ENCODE results near the gene CARMIL1.
"Not testable (repeated sequence)": the region's sequence is repeated elsewhere in the genome, so short reads cannot be mapped to it uniquely, and the experiment has no call there.

CARMIL1 gene

DNA sequence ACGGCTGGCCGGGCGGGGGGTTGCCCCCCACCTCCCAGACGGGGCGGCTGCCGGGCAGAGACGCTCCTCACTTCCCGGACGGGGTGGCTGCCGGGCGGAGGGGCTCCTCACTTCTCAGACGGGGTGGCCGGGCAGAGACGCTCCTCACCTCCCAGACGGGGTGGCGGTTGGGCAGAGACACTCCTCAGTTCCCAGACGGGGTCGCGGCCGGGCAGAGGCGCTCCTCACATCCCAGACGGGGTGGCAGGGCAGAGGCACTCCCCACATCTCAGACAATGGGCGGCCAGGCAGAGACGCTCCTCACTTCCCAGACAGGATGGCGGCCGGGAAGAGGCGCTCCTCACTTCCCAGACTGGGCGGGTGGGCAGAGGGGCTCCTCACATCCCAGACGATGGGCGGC, 306.9 kb downstream of the CARMIL1 start:
- DNase-seq, result not testable (repeated sequence)

DNA sequence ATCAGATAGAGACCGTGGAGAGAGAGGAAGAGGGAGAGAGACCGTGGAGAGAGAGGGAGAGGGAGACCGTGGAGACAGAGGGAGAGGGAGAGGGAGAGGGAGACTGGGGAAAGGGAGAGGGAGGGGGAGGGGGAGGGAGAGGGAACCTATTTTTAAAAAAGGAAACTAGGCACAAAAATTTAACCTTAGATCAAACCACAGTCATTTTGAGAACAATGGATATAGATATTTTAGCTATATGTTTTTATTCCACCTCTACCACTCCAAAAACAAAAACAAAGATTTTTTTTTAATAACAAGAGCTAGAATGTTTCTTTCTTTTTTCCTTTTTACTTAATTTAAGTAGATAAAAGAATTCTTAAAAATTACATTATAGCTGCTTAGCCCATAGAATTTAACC, 307.8 kb downstream of the CARMIL1 start:
- DNase-seq, result no peak

DNA sequence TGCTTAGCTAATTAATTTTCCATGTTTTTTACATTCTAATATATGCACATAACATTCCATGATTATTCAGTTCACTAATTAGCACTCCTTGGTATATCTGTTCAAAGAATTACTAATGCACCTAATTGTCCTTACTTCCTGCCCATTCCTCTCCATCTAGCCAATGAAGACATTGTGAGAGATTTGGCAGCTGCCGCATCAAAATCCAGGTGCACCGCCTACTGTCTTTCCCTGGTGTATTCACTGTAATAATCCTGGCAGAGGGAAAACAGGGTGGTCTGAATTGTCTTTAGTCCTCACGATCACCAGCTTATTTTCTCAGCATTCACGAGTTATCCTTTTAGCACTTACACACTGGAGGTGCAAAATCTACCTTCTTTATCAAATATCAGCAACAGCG, 311.8 kb downstream of the CARMIL1 start:
- peak; percentile 54 to 84 for DNase-seq

DNA sequence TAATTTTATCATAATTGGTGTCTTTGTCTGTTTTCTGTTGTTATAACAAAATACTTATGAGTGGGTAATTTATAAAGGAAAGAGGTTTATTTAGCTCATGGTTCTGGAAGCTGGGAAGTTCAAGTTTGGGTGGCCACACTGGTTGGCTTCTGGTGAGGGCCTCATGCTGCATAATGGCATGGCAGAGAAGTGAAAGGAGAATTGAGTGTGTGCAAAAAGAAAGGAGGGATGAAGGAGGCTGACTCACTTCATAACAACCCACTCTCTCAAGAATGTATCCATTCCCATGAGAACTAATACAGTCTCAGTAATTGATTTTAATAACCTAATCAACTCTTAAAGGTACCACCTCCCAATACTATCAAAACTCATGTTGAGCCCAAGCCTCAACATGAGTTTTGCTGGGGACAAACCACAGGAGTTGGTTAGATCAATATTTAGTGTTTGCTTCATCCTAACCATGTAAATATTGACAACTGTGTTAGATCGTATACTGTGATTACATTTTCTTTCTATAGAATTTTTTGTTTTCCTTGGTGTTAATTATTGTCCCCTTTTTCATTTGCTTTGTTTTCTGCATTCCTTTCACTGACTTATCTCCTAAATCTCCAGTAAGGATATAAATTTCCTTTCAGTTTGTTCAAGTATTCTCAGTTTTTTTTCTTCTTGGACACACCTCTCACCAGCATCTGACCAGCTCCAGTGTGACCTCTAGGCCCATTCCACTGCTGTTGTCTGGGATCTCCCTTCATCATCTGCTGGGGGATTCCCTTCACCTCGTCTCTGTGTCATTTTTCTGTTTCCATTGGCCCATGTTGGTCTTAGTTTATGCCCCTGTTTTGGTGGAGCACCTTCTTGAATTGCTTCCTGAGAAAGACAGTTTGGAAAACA, 318.0 kb downstream of the CARMIL1 start:
- no peak for DNase-seq

DNA sequence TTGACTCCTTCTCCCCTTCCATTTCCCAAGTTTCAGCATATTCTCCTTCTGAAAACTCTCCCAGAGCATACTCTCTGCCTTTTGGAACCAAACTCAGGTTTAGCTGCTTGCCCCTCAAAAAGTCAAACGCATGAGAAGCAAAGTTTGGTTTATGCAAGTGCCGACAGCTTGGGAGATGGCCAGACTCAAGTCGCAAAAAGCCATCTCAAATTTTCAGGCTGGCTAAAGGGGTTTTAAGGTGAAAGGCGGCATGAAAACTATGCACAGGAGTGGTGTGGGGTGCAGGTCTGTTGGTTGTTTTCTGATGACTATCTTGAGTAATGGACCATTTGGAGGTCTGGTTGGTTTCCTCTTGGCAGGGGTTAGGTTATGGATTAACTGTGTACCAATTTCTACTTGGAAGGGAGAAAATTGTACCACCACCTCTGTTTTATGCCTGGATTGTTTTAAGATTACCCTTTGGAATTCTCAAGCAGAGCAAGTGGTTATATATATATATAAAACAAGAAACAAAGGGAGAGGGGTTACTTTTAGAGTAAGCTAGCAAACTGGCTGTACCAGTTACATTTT, 320.4 kb downstream of the CARMIL1 start:
- no peak for DNase-seq

DNA sequence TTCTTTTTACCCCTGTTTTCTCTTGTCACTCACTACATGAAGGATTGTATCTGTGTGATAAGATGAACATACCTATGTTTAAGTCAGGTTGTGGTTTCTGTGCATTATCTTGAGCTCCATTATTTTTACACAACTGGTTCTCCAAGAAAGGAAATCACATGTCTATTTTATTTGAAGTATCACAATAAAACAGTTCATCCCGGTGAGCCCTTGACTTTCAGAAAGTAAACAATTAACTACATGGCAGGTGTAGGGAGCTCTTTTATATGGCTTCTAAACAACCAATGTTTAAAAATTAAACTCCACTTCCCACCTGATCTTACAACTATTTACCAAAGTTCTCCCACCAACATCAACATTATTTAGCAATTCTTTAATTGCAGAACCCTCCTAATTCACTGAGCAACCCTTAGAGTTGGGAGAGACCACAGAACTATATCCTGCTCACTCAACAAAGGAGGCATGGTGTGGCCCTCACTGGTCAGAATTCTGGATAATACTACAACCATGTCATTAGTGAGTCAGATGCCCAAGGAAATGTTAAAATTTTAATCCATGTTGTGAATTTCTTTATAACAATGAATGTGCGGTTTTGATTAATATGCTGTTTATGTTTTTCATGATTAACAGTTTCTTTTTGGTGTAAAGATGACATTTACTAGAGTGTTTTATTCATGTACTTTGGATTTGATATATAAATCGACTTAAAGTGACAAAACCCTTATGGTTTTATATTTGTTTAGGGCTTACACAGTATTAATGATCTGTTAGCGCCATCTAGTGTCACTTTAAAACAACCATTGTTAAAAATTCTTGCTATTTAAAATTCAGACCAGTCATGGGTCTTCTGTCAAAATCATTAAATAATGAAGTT, 322.9 kb downstream of the CARMIL1 start:
- peak; percentile 31 to 59 for DNase-seq

DNA sequence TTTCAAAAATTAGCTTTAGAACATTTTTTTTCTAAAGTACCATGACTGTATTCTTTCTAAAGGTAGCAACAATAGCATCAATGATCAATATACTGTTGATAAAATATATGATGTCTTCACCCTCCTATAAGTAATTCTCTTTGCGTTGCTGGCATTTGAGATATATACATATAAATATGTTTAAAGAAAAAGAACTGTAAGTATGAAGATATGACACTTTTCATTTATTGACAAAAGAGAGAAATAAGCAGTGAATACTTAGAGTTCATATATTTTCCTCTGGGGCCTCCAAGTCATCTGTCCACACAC, 323.5 kb downstream of the CARMIL1 start:
- no peak for DNase-seq

DNA sequence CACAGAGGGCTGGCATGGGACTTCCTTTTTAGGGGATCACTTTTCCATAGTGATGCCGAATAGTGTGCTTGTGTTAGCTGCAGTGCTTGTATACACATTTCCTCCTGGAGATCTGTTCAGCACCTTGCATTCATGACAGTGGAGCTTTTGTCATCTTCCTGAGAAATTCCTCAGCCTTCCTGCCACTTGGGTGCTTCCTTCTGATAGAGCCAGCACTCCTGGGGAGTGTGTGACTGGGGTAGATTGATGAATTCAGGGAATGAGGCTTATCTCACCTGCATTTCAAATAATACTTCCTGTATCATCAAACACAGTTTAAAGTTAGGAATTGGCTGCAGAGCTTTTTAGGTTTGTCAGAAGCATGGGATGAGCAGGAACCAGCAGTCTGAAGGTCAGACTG, 324.1 kb downstream of the CARMIL1 start:
- DNase-seq, result no peak

DNA sequence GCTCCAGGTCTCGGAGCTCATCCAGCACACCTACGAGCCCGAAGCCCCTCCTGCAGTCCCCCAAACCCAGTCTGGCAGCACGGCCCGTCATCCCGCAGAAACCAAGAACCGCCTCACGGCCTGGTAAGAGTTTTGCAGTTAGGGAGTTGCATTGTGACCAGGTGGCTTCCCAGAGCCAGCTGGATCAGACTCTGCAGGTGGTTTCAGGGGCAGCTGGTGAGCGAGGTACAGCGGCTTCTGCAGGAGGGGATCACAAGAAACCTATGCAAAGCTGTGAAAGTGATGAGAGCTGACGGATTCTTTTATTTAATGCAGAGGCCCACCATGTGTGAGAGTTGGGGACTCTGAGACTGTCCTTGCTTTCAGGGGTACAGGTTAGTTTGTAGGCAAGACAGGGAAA, 327.0 kb downstream of the CARMIL1 start:
- no peak for DNase-seq

DNA sequence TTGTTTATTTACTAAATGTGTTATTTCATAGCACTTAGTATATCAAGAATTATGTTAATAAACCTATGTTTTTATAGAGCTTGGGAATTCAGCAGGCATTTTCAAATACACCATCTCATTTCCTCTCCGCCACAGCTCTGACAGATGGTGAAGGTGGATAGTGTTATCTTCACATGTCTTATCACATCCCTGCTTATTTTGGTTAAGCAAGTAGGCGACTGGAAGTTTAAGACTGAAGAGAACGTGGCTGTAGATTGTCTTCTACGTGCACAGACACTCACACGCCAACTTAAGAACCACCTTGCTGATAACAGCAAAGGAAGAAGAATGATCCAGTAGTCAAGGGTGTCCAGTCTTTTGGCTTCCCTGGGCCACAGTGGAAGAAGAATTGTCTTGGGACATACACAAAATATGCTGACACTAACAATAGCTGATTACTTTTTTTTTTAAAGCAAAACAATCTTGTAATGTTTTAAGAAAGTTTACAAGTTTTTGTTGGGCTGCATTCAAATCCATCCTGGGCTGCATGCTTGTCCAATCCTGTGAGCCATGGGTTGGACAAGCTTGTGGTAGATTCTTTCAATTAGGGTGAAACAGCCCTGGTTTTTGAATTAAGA, 329.5 kb downstream of the CARMIL1 start:
- DNase-seq, result no peak

DNA sequence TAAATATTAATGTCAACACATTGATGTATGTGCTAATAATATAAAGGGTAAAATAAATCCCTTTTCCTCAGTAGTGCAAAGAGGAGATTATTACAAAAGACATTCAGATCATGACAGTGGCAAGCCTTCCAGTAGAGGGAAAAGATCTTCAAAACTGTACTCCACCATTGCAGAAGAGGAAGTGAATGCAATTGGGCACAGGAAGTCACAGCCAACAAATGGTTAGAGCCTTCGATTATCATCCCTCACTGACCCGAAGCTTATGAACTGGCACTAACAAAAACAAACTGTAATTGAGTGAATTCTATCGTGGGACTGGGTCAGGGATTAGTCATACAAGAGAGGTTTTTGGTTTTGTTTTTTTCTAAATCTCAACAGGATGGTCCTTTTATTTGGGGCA, 333.5 kb downstream of the CARMIL1 start:
- no peak for DNase-seq

DNA sequence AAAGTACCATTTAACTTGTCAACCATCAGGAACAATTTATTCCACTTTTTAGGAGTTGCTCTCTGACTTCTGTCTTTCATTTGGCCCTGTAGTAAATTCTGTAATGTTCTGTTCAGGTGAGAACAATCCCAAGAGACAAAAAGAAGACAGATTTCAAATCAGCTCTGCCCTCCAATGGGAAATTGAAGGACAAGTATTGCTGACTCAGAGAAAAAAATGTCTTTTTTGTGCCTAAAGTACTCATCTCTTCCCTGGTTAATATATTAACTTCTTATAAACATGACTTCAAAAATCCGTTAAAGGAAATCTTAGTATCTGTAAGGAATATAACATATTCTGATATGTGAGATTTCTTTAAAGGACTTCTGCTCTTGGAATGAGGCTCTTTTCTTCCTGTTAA, 334.2 kb downstream of the CARMIL1 start:
- no peak for DNase-seq

DNA sequence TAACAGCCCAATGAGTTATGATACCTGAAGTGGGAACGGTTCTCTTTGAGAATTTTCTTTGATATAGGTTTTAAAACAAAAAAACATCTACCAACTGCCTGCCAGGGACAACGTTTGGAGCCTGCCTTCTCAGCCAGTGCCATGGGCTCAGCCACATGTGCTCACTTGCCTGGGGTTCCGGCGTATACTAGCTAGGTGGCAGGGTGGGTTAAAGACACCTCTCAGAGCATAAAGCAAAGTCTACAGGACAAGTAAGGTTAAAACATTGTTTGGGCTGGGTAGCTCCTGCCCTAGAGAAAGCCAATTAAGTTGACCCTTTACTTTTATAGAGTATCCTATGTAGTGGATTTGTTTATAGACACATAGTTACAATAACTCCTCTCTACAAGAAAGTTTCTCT, 334.9 kb downstream of the CARMIL1 start:
- no peak for DNase-seq

DNA sequence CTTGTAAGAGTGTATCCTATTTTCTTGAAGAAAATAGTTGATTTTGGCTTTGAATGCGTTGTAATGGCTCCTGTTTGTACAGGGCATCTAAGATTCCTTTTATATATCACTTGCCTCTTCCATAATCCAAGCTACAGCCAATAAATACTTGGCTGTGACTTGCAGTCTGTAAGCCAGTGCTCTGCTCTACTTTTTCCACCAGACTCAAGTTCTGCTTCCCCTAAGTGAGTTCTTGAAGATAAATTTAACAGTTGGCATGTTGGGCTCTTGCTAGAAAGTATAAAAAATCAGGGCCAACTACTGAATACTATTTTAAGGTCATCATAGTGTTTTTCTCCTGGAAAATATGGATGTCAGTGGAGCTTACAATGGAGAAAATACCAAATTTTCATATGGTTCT, 336.3 kb downstream of the CARMIL1 start:
- DNase-seq, result no peak

DNA sequence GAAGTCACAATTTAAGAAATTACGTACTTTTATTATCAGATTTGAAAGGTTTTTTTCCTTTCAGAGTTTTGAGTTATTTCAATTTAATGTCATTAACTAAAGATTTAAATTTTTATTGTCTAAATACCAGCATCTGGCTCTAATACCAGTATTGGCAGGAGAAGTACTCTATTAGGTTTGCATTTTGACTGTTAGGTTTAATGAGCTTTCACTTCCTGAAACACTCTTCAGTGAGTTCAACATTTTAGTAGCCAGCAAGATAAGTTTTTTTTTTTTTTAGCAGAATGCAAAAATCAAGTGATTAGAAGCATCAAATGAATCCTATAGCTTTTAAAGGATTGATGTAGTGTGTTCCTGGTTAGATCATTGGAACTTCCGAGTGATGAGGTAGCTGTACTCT, 338.8 kb downstream of the CARMIL1 start:
- DNase-seq, result no peak

DNA sequence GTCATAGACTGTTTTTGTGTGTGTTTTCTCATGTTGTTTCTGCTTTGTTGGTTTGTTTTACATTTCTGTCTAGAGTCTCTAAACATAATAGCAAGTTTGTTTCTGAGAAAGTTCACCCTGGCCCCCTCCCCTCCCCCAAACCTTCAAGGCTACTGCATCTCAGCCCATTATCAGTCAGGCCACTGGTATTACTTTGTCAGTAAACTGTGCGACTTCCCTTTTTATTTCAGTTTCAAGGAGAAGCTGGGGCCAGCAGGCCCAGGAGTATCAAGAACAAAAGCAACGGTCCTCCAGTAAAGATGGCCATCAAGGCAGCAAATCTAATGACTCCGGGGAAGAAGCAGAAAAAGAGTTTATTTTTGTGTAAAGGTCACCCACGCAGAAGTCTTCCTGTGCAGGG, 340.0 kb downstream of the CARMIL1 start:
- DNase-seq, result no peak

DNA sequence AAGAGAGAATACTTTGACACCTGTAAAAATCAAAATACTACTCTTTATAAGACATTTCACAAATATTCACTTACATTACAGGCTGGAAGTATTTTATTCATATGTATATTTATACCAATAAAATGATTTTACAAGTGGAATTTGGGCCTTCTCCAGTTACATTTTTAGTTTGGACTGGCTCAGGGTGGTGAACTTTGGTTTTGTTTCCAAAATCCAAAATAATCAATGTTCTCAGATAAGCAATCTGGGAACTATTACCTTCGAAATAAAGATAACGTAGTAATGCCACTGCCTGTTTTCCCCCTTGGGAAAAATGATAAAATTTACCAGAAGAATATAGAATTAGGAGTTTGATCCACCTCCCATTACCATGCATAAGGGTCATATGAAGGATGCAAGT, 341.2 kb downstream of the CARMIL1 start:
- no peak for DNase-seq

DNA sequence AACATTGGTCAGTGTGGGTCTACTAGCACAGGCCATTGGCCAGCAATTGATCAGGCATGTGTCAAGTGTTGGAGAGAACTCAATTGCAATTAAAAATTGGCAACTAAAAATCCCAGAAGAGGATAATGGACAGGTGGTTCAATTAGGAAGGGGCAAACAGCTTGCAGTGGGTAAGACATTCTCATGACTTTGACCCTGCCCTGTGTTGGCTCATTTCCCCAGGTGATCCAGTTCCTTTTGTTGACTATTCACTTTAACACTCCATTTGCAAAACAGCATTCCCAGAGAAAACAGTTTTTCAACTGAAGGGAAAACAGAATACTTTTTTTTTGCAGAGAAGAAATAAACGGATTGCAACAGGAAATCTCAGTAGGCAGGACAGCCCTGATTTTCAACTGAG, 343.9 kb downstream of the CARMIL1 start:
- DNase-seq, result no peak

DNA sequence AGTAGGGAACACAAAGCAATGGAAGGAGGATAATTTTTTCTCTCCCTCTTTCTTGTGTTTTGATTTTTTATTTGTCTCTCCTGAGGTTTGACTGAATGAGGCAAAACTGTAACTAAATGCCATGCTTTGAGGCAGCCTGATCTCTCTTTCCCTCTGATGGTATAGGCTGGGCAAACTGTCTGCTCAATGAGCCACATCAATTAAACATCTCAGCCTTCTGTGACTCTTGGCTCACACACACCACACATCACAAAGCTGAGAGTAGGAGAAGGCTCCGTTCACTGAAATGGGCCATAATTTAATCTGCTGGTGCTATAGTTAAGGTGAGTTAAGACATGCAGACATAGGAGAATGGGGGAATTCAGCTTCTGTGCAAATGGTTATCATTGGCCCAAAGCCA, 344.7 kb downstream of the CARMIL1 start:
- DNase-seq, result peak; percentile 32 to 42

DNA sequence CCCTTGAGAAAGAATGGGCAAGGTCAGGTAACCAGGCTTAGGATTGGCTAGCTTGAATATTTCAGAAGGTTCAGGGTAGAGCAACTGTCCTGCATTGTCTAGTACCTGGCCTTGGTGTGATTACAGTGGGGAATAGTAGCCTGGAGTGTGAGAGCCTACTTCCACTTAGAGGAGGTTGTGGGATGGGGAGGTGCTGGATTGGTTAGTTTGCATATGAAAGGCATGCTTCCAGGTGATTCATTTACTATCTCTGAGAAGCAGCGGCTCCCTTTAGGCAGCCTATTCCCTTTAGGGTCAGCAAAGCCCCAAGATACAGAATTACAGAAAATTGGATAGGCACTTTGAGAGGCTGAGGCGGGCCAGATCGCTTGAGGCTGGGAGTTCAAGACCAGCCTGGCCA, 347.8 kb downstream of the CARMIL1 start:
- no peak for DNase-seq

DNA sequence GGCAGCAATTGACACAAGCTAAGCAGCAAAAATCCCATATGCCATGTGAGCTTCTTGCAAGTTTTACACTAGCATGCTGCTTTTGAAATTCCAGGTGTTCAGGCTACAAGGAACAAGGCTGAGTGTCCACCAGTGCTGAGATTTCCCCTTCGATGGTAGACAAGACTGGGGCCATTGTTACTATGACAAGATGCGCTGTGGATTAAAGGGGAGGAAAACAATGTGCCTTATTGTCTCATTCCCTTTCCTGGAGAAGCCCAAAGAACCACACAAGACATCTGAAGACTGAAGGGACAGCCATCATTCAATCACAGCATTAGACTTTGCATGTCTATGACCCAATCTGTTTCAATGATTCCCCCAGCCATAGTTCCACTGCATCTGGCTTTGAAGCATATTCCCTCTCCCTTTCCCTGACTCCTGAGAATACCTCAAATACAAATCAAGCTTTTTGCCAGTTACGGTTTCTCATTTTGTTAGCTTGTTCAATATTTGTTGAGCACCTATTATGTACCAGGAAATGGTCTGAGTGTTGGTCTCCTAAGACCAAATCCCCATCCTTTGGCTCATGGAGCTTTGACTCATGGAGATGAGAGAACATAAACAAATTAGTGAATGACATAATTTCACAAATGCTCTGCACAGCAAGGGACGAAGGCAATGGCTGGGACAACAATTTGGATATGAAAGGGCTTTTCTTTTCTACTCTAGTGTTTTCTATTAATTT, 349.5 kb downstream of the CARMIL1 start:
- DNase-seq, result peak; percentile 40 to 80

DNA sequence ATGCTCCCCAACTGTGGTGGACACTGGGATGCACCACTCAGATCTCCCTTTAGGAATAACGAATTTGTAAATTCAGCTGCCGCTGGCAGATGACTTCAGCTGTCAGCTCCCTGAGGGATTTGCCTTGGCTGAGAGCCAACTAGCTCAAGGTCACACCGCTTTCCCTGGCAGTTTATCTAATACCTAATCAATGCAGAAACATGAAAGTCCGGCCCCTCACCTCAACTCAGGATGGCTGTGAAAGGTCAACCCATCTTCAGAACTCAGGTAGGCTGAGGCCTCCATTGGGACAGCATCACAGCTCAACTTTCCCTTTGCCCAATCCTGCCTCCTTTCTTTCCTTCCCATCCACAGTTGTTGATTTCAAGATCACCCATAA, 350.0 kb downstream of the CARMIL1 start:
- peak in 1 of 2 experiments; percentile 40 for DNase-seq

All from NCI-H2081 (cell line).